HG03103 (cell line): ENCODE data around the gene NRP1.

ENCODE experiments used
- ATAC-seq: cut with Tn5 transposase; IDR thresholded peaks from one replicate; pipeline ENCODE4 v1.9.1; 2021; ENCODE audit warnings: low read depth; ENCODE audit not compliant: unreplicated experiment

The NRP1 gene

DNA sequence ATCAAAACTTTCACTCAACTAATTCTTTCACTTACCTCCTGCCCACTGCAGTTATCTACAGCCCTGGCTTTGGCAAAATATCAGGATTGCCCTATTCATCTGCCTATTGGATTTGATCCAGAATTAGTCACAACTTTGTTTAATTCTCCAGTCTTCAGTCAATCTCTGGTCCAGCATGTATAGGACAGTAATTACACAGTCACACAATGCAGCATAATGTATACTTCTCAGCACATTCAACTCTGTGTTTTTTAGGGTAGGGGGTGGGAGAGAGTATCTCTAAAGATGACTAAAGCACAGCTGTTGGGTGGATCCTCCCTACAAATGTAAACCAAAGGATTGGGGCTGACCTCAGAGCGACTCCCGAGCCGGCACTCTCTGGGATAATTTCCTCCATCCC is 17.7 kb upstream of the NRP1 start:
- ATAC-seq: no peak

- no peak for ATAC-seq
Measured at GRCh38 chr10:33350041-33350440, 15.6 kb upstream of the NRP1 start.

- ATAC-seq: no peak
Measured at GRCh38 chr10:33349268-33349667, 14.8 kb upstream of the NRP1 start.

DNA sequence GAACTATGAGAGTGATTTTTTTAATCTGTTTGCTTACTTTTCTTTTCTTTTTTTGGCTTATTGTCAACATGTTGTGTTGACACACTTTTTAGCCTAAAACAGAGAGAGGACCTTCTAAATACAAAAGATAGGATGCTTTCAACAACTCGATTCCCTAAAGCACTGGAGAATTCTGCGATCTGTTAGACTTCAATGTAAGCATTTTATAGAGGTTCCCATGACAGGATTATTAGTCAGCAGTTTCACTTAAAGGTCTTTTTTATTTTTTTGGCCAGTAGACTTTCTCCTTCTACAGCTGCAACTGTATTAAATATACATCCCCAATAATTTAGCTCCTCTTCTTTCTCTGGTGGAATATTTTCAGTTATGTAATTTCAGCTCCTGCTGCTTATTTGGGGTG is 12.7 kb upstream of the NRP1 start:
- no peak for ATAC-seq

- ATAC-seq: no peak
Measured at GRCh38 chr10:33345236-33345635, 10.8 kb upstream of the NRP1 start.

- no peak for ATAC-seq
Measured at GRCh38 chr10:33344676-33345075, 10.2 kb upstream of the NRP1 start.

DNA sequence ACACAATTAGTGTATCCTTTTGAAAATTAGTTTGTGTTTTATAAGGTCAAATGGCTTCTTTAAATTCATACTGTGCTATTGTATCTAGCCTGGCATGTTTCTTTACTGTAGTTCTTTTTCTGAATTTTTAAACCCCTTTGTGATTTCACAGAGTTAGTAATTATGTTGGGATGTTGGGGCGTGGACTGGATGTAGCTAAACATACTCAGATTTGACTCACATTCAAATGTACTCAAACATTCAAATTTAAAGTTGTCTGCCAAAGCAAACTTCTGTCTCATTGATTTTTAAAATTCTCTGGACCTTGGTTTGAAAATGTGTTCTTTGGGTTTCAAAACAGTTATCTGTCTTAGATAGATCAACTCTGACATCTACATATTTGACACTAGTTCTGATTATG is 7.2 kb upstream of the NRP1 start:
- ATAC-seq: no peak

DNA sequence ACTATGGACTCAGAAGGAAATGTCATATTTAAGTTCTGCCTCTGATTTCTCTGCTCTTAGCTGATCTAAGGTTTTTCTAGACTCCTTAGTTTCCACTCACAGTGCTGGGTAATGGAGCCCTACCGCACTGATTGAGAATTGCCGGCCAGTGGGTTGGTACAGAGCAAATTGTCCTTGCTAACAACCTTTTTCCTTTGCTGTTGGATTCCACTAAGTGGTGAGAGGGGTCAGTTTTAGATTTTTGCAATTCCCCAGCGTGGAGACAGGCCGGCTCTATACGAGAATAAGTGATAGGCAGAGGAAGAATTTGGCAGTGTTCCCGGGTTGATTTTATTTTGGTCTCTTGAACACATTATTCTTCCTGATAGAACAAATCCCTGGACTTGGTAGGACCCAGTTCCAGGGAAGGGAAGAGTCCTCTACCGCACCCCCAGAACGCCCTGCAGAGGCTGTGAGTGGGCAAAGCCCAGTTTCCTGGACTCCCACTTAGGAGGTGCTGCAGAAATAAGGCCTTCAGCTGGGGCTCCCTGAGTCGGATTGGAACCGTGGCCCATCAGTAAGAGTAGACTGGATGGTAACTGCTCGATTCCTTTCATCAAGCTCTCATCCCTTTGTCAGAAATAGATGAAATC is 3.0 kb upstream of the NRP1 start:
- ATAC-seq: no peak

GRCh38 chr10:33336582-33337325 is 2.3 kb upstream of the NRP1 start:
- no peak for ATAC-seq

- no peak for ATAC-seq
Measured at GRCh38 chr10:33335801-33336581, 1.5 kb upstream of the NRP1 start.

DNA sequence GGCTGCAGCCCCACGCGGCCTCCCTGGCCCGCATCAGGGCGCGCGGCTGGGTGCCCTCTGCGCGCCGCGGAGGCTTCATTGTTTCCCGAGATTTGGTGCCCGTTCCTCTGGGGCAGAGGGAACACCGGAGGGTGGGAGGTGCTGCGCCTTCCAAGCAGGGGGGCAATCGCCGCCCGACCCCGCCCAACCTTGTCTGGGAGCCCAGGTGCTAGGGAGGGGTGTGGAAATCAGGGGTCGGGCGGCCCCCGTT is 1.0 kb upstream of the NRP1 start:
- no peak for ATAC-seq

GRCh38 chr10:33334805-33335550 is 511 bp upstream of the NRP1 start:
- no peak for ATAC-seq

DNA sequence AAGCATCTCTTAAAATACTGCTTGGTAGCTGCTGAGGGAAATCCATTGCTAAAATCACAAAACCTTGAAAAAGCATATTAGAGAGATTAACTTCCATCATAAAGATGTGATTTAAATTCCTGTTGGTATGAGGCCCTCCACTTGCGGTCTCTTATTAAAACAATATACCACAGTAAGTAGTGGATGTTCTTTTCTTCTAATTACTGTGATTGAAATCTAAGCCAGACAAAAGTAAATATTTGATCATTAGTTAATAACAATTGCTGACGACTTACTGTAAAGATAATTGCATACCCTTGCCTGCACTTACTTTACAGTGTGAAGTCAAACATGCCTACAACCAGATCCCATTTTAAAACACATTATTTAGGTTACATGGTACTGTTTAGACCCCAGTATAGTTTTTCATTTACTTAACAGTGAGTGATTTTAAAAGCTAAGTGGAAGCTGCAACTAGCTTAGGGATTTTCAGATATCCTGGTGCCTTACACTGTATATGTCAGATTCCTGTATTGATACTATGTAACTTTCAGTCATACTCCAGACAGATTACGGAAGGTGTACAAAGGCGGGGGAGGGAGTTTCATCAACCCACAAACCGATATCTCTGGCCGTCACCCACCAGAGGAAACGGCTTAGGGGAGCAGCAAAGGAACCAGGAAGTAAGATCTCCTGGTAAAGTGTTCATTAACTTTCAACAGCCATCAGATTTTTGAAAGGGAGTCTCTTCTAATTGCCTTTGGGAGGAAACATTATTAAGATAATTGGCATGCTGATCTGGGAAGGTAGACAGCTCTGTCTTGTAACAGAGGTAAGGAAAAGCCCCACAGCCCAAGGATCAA is 986 bp downstream of the NRP1 start:
- no peak for ATAC-seq

DNA sequence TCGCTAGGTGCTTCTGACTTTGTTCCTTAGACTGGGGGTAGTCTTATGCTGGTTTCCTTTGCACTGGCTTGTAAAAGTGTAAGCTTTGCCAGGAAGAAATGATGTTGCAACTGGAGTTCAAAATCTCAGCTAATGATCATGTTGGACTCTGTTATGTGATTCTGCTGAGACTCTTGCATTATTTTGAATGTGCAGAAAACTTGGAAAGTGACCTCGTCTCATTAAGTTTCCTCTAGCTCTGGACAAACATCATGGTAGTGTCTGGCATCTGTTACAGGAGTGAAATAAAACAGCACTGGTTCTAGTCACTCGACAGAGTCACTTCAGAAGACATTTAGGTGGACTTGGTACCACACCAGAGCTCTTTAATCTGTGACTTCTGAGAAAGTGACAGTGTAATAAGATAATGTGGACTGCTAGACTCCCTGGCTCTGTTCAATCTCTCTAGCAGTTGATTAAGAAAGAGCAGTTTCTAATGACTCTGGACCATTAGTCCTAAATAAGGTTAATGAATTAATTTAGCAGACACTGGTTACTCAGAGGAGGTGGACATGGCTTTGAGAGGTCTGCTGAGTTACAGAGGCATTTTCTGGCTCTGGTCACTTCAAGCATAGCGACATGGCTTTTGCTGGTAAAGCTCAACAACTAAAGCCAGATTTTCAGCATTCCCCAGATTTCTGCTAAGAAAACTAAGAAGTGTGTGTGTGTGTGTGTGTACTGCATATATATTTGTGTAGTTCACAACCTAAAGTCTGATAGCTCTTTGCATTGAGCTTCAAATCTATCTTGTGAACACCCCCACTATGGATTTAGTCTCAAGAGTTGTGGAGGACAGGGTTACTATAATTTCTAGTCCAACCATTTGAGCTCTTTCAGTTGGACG is 2.0 kb downstream of the NRP1 start:
- no peak for ATAC-seq

DNA sequence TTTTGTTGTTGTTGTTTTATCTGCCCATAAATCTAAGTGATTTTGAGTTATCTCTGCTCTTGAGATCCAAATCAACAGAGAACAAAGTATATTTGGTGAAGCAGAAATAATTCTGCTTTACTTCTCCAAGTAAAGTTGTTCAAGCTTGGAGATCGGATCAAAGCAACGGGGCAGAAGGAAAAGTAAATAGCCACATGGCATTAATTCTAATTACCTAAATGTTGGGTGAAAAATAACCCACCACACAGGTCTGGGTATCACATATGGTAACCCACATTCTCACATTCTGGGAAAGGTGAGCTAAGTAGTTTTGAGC is 3.1 kb downstream of the NRP1 start:
- no peak for ATAC-seq

GRCh38 chr10:33330543-33331378 is 3.7 kb downstream of the NRP1 start:
- no peak for ATAC-seq

- no peak for ATAC-seq
Measured at GRCh38 chr10:33329178-33329577, 5.3 kb downstream of the NRP1 start.

GRCh38 chr10:33328253-33328652 is 6.2 kb downstream of the NRP1 start:
- no peak for ATAC-seq

DNA sequence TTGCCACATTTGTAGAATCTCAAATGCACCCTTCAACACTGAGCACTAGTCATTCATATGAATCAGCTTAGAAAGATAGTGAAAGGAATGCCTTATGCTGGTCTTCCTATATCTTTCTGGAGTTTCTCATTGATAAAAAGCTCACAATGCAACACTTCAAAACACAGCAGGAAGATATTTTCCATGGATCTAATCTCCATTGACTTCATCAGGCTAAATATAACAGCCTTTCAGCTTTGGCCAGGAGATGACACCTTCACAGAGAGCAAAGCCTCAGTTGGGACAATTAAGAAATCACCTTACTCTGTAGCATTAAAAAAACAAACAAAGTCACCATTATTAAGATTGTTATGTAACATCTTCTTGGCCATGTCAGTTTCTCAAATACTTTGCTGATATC is 6.7 kb downstream of the NRP1 start:
- ATAC-seq: no peak
